HepG2 (cell line): ENCODE measurements around the gene PWWP2A. TPM values are rescaled to one million over a fixed set of nuclear protein-coding genes. Genes with fewer than 3 reads are reported as not detected.

Experiments
- ATAC-seq: fragments of 200-7000 bp; cut with Tn5 transposase; 3 replicates; pipeline ENCODE4 v1.9.1; 2020; ENCODE audit warnings: mild to moderate bottlenecking, moderate library complexity
- BruUV-seq: library from RNA; stranded (reverse); fragments of 400-500 nt; replicated peaks from 2 replicates; lab custom pipeline; 2021; lab: Mats Ljungman, UMichigan
- CTCF ChIA-PET: fragments of 300-600 bp; formaldehyde crosslinking; extraction: SDS; loops from one replicate; lab custom pipeline; 2021; ENCODE audit warnings: low total read pairs, inconsistent platforms, low intra/inter-chr PET ratio; lab: Yijun Ruan, JAX
- POLR2A ChIA-PET: fragments of 350-600 bp; sonication (Branson Sonifier 250); formaldehyde crosslinking; loops from one replicate; lab custom pipeline; 2020; ENCODE audit warnings: antibody characterized with exemption, inconsistent platforms; lab: Yijun Ruan, JAX
- DNase-seq: peaks from one replicate; pipeline ENCODE4 v3.0.0-alpha.2; 2015; ENCODE audit warnings: low spot score
- FAIRE-seq: peaks from 3 replicates; lab custom pipeline; 2011; peaks lifted over from hg19 to GRCh38; lab: Jason Lieb, UNC
- H2AFZ ChIP-seq: one replicate; pipeline ENCODE4 v1.6.1; 2011; ENCODE audit warnings: low read length, inconsistent platforms
- H3K27ac ChIP-seq: fragments of 300-600 bp; 3 replicates; pipeline ENCODE4 v1.8.0; 2011; ENCODE audit warnings: mixed run types, mild to moderate bottlenecking, mixed read lengths, low read length, inconsistent platforms; ENCODE audit not compliant: insufficient read depth; ENCODE audit errors: extremely low read length
- H3K27me3 ChIP-seq, 2 experiments: fragments of 200-600 bp in 1 of 2; 2 replicates in 1 of 2; 3 replicates in 1 of 2; pipeline versions ENCODE4 v1.6.0 to v1.8.0; 2011; ENCODE audit warnings: low read length in 2 of 2, mild to moderate bottlenecking in 2 of 2, moderate library complexity in 2 of 2, inconsistent platforms in 1 of 2; ENCODE audit not compliant: insufficient read depth in 2 of 2, control insufficient read depth in 1 of 2
- H3K36me3 ChIP-seq, 2 experiments: fragments of 200-600 bp in 1 of 2; replicated peaks in 1 of 2; 2 replicates in 1 of 2; 3 replicates in 1 of 2; pipeline versions ENCODE4 v1.5.1 to v1.8.0; 2011; ENCODE audit warnings: low read length in 2 of 2, inconsistent platforms in 1 of 2; ENCODE audit not compliant: insufficient read depth in 2 of 2, control insufficient read depth in 1 of 2
- H3K4me1 ChIP-seq: 2 replicates; pipeline ENCODE4 v1.5.1; 2012; ENCODE audit warnings: low read length, inconsistent platforms; ENCODE audit not compliant: insufficient read depth
- H3K4me2 ChIP-seq: 2 replicates; pipeline ENCODE4 v1.6.0; 2011; ENCODE audit warnings: low read depth, low read length, inconsistent platforms
- H3K4me3 ChIP-seq, 3 experiments: fragments of 200-600 bp in 1 of 3; sonication (generic), shearing (Covaris generic) in 1 of 3; replicated peaks in 1 of 3; 2 replicates each; pipeline ENCODE4 v1.5.1; 2011 to 2016; ENCODE audit warnings: low read length in 3 of 3, inconsistent platforms in 2 of 3, low read depth in 2 of 3, mild to moderate bottlenecking in 2 of 3, control low read depth in 1 of 3, mixed read lengths in 1 of 3; ENCODE audit not compliant: insufficient read depth in 1 of 3
- H3K79me2 ChIP-seq: one replicate; pipeline ENCODE4 v1.6.1; 2011; ENCODE audit warnings: low read length, inconsistent platforms; ENCODE audit not compliant: insufficient read depth
- H3K9ac ChIP-seq: 2 replicates; pipeline ENCODE4 v1.6.0; 2011; ENCODE audit warnings: mild to moderate bottlenecking, low read depth, low read length, inconsistent platforms; ENCODE audit not compliant: insufficient read depth
- H3K9me3 ChIP-seq: 2 replicates; pipeline ENCODE4 v1.5.1; 2012; ENCODE audit warnings: mild to moderate bottlenecking, low read length
- H4K20me1 ChIP-seq: 2 replicates; pipeline ENCODE4 v1.6.0; 2011; ENCODE audit warnings: inconsistent platforms, mild to moderate bottlenecking, low read length, moderate library complexity; ENCODE audit not compliant: insufficient read depth
- MAFG ChIP-seq: sonication (generic); formaldehyde crosslinking; IDR thresholded peaks from 2 replicates; pipeline ENCODE4 v1.5.1; 2020; ENCODE audit warnings: mild to moderate bottlenecking, missing genetic modification reagents
- SMAD3 ChIP-seq: sonication (generic); formaldehyde crosslinking; IDR thresholded peaks from 2 replicates; pipeline ENCODE4 v1.4.0; 2020; ENCODE audit warnings: missing genetic modification reagents
- TOPORS ChIP-seq: sonication (generic); formaldehyde crosslinking; IDR thresholded peaks from 2 replicates; pipeline ENCODE4 v1.8.0; 2023; ENCODE audit warnings: mild to moderate bottlenecking, missing genetic modification reagents
- ZBTB34 ChIP-seq: sonication (generic); formaldehyde crosslinking; IDR thresholded peaks from 2 replicates; pipeline ENCODE4 v1.8.0; 2022; ENCODE audit warnings: mild to moderate bottlenecking, missing genetic modification reagents
- ZNF143 ChIP-seq: sonication (generic); formaldehyde crosslinking; IDR thresholded peaks from 2 replicates; pipeline ENCODE4 v1.4.0; 2020; ENCODE audit warnings: missing genetic modification reagents
- ZNF367 ChIP-seq: sonication (generic); formaldehyde crosslinking; IDR thresholded peaks from 2 replicates; pipeline ENCODE4 v1.4.0; 2020; ENCODE audit warnings: missing genetic modification reagents, borderline replicate concordance
- WGBS: methylation state at CpG from one replicate; pipeline ENCODE4 v1.1.6; 2017; ENCODE audit warnings: low lambda C conversion rate; 5-methylcytosine and 5-hydroxymethylcytosine counted together
- in situ Hi-C: cut with HindIII; loops from 2 replicates; pipeline ENCODE4 v1.10.0; 2017; ENCODE audit warnings: low pct_unique_long_range_greater_than_20kb; ENCODE audit not compliant: extremely low pct_ligation_motif_present
- intact Hi-C: fragments of 100-400 bp; cut with micrococcal nuclease; formaldehyde crosslinking; loops from one replicate; pipeline ENCODE4 v1.10.0; 2022; ENCODE audit not compliant: unreplicated experiment
- polyA plus RNA-seq, 8 experiments: library from polyadenylated mRNA; depleted of rRNA in 3 of 8; stranded (reverse) in 7 of 8; unstranded in 1 of 8; fragments of >200 nt; fragmentation: Illumina TruSeq in 4 of 8; extraction: Trizol in 4 of 8; gene quantifications; 2 replicates each; pipeline versions ENCODE4 v1.2.1 to v1.2.3, GENCODE V29; 2011 to 2016; ENCODE audit warnings: low read depth in 4 of 8, missing spikeins in 1 of 8, mixed read lengths in 1 of 8; ENCODE audit not compliant: insufficient read depth in 1 of 8
- total RNA-seq, 5 experiments: library from RNA; depleted of rRNA; stranded (reverse); fragments of >200 nt; fragmentation: Illumina TruSeq; extraction: Trizol; gene quantifications; 2 replicates each; pipeline ENCODE4 v1.2.3, GENCODE V29; 2016; ENCODE audit warnings: low read depth in 1 of 5

Gene PWWP2A
- total and polyA plus RNA-seq, 2 of the 13 experiments (the other 11 are each of a cell fraction or from before 2014, with no cell fraction given), result 7.3 to 16.9 TPM

- Histone ChIP-seq H3K4me2 (no peak overlapping the region), H3K79me2 (no peaks in the 10 kb centered on the region), H3K4me1 (no peaks in the 10 kb centered on the region), H3K36me3 (peaks cover 0 to 3% of the 10 kb centered on the region in 2 experiments; a peak in 1 of 5 replicates), H3K27me3 (no peaks in the 10 kb centered on the region), H3K4me3 (no peak overlapping the region), H4K20me1 (no peaks in the 10 kb centered on the region), H2AFZ (no peak overlapping the region), H3K27ac (no peak overlapping the region), H3K9me3 (no peaks in the 10 kb centered on the region), H3K9ac (no peak overlapping the region)
- no TSS peak for BruUV-seq
- 92% methylated on average over 3 of the region's 3 CpGs for WGBS
- no peak for FAIRE-seq
- intact Hi-C loops, result no loop called here
- no peak for ATAC-seq
- no peak for DNase-seq
- TF ChIP-seq SMAD3 (CRISPR knock-in tag), result no peak
- TF ChIP-seq ZBTB34, result no peak
- no peak for TF ChIP-seq TOPORS (CRISPR knock-in tag)
- no peak for TF ChIP-seq ZNF367
- no peak for TF ChIP-seq MAFG
- ChIA-PET CTCF (no interaction called here), POLR2A (no interaction called here)
- in situ Hi-C loops, result no loop called here
These were observed 35.7 kb downstream of the PWWP2A start for GRCh38 chr5:160083501-160083900.

GRCh38 chr5:160082614-160083500 is 36.4 kb downstream of the PWWP2A start:
- H3K79me2 ChIP-seq, result no peaks in the 10 kb centered on the region
- intact Hi-C loops (no loop called here), in situ Hi-C loops (no loop called here)
- H3K36me3 ChIP-seq, result peaks cover 0 to 5% of the 10 kb centered on the region in 2 experiments; a peak in 1 of 5 replicates
- no peaks in the 10 kb centered on the region for H4K20me1 ChIP-seq
- no peak for ATAC-seq
- POLR2A ChIA-PET, result no interaction called here
- H3K27ac ChIP-seq, result no peak overlapping the region
- CTCF ChIA-PET, result no interaction called here
- no peaks in the 10 kb centered on the region for H3K27me3 ChIP-seq
- no peak overlapping the region for H3K9ac ChIP-seq
- no peak overlapping the region for H3K4me3 ChIP-seq
- no peak for DNase-seq
- no TSS peak for BruUV-seq
- FAIRE-seq, result no peak
- H3K4me2 ChIP-seq, result no peak overlapping the region
- no peak overlapping the region for H2AFZ ChIP-seq
- 93% methylated on average over 9 of the region's 9 CpGs for WGBS
- no peaks in the 10 kb centered on the region for H3K9me3 ChIP-seq
- H3K4me1 ChIP-seq, result no peaks in the 10 kb centered on the region
- TF ChIP-seq ZNF143, result no peak
